Hindlimb muscle (tissue), 1 donor: Measurements from ENCODE around the gene ALG13. TPM values are rescaled to one million over a fixed set of nuclear protein-coding genes. Genes with fewer than 3 reads are reported as not detected.
"Not testable (repeated sequence)": the region's sequence is repeated elsewhere in the genome, so short reads cannot be mapped to it uniquely, and the experiment has no call there.

Experiments used
- DNase-seq: peaks from one replicate; pipeline ENCODE4 v3.0.0-alpha.2; 2013
- polyA plus RNA-seq: library from polyadenylated mRNA; unstranded; fragments of 120-200 nt; gene quantifications from one replicate; pipeline ENCODE4 v1.2.1, GENCODE V29; 2013; ENCODE audit not compliant: insufficient read length

ALG13 gene
- 33.8 TPM for polyA plus RNA-seq

- DNase-seq = peak; percentile 90
Observed at GRCh38 chrX:111680988-111681779, at the start of gene ALG13. TSS of gene ALG13 (plus strand) at chrX:111681170. CDS start at chrX:111681219, 49 bp downstream.

GRCh38 chrX:111634823-111635729 is 45.9 kb upstream of the ALG13 start:
- peak; percentile 12 for DNase-seq

GRCh38 chrX:111641969-111642368 is 39.0 kb upstream of the ALG13 start:
- DNase-seq = no peak

- DNase-seq = not testable (repeated sequence)
Observed at GRCh38 chrX:111645165-111645564, 35.8 kb upstream of the ALG13 start.

- DNase-seq = no peak
Observed at GRCh38 chrX:111645607-111646006, 35.4 kb upstream of the ALG13 start.

- DNase-seq = no peak
Observed at GRCh38 chrX:111646515-111646914, 34.5 kb upstream of the ALG13 start.

- DNase-seq = no peak
Observed at GRCh38 chrX:111648802-111649201, 32.2 kb upstream of the ALG13 start.

GRCh38 chrX:111649638-111650037 is 31.3 kb upstream of the ALG13 start:
- DNase-seq = no peak

- DNase-seq = no peak
Observed at GRCh38 chrX:111650845-111651244, 30.1 kb upstream of the ALG13 start.

GRCh38 chrX:111652719-111653118 is 28.3 kb upstream of the ALG13 start:
- no peak for DNase-seq

- DNase-seq = no peak
Observed at GRCh38 chrX:111661241-111661640, 19.7 kb upstream of the ALG13 start.

GRCh38 chrX:111662292-111662691 is 18.7 kb upstream of the ALG13 start:
- no peak for DNase-seq

- peak; percentile 24 for DNase-seq
Observed at GRCh38 chrX:111671668-111672067, 9.3 kb upstream of the ALG13 start.

- no peak for DNase-seq
Observed at GRCh38 chrX:111687305-111687704, 6.3 kb downstream of the ALG13 start.

GRCh38 chrX:111695297-111695880 is 14.4 kb downstream of the ALG13 start:
- DNase-seq = no peak

- DNase-seq = no peak
Observed at GRCh38 chrX:111719426-111720210, 38.6 kb downstream of the ALG13 start.

GRCh38 chrX:111728096-111728495 is 47.1 kb downstream of the ALG13 start:
- no peak for DNase-seq

GRCh38 chrX:111731351-111731750 is 50.4 kb downstream of the ALG13 start:
- DNase-seq = no peak

- no peak for DNase-seq
Observed at GRCh38 chrX:111736571-111736970, 55.6 kb downstream of the ALG13 start.

GRCh38 chrX:111742018-111742417 is 61.0 kb downstream of the ALG13 start:
- DNase-seq = no peak

- DNase-seq = no peak
Observed at GRCh38 chrX:111743316-111743715, 62.3 kb downstream of the ALG13 start.

- no peak for DNase-seq
Observed at GRCh38 chrX:111756486-111756885, 75.5 kb downstream of the ALG13 start.
